NCI-H524 (cell line): ENCODE results near the gene CEP128.

Experiments
- DNase-seq, 2 experiments: peaks; one replicate each; lab custom pipeline; 2025; lab: John Stamatoyannopoulos, UW

The CEP128 gene

GRCh38 chr14:80771201-80771600, 170.3 kb downstream of the CEP128 start:
- no peak for DNase-seq

GRCh38 chr14:80770114-80770908, 171.2 kb downstream of the CEP128 start:
- DNase-seq = no peak

GRCh38 chr14:80768646-80769045, 172.9 kb downstream of the CEP128 start:
- DNase-seq = no peak

- DNase-seq = no peak
These were observed 176.5 kb downstream of the CEP128 start for GRCh38 chr14:80764921-80765507.

GRCh38 chr14:80764496-80764895, 177.0 kb downstream of the CEP128 start:
- DNase-seq = no peak

GRCh38 chr14:80762641-80763228, 178.8 kb downstream of the CEP128 start:
- DNase-seq = no peak

GRCh38 chr14:80754696-80755095, 186.8 kb downstream of the CEP128 start:
- no peak for DNase-seq

- no peak for DNase-seq
These were observed 190.3 kb downstream of the CEP128 start for GRCh38 chr14:80751285-80751684.

GRCh38 chr14:80726211-80726610, 215.3 kb downstream of the CEP128 start:
- DNase-seq = no peak

- DNase-seq = no peak
These were observed 222.6 kb downstream of the CEP128 start for GRCh38 chr14:80718940-80719339.

GRCh38 chr14:80714474-80714873, 227.1 kb downstream of the CEP128 start:
- DNase-seq = no peak

GRCh38 chr14:80713076-80713850, 228.3 kb downstream of the CEP128 start:
- DNase-seq = no peak

- DNase-seq = no peak
These were observed 236.1 kb downstream of the CEP128 start for GRCh38 chr14:80705241-80705980.

GRCh38 chr14:80700601-80701000, 240.9 kb downstream of the CEP128 start:
- DNase-seq = no peak

GRCh38 chr14:80699861-80700260, 241.7 kb downstream of the CEP128 start:
- no peak for DNase-seq

- DNase-seq = no peak
These were observed 242.6 kb downstream of the CEP128 start for GRCh38 chr14:80698974-80699373.

- no peak for DNase-seq
These were observed 245.7 kb downstream of the CEP128 start for GRCh38 chr14:80695869-80696268.

GRCh38 chr14:80692903-80693302, 248.6 kb downstream of the CEP128 start:
- no peak for DNase-seq

GRCh38 chr14:80681651-80682050, 259.9 kb downstream of the CEP128 start:
- DNase-seq = no peak

- DNase-seq = no peak
These were observed 262.3 kb downstream of the CEP128 start for GRCh38 chr14:80679273-80679672.

GRCh38 chr14:80678436-80678835, 263.1 kb downstream of the CEP128 start:
- DNase-seq = no peak

- DNase-seq = no peak
These were observed 272.1 kb downstream of the CEP128 start for GRCh38 chr14:80669426-80669825.
